ENCODE measurements around the gene MYO9A.

The MYO9A gene

DNA sequence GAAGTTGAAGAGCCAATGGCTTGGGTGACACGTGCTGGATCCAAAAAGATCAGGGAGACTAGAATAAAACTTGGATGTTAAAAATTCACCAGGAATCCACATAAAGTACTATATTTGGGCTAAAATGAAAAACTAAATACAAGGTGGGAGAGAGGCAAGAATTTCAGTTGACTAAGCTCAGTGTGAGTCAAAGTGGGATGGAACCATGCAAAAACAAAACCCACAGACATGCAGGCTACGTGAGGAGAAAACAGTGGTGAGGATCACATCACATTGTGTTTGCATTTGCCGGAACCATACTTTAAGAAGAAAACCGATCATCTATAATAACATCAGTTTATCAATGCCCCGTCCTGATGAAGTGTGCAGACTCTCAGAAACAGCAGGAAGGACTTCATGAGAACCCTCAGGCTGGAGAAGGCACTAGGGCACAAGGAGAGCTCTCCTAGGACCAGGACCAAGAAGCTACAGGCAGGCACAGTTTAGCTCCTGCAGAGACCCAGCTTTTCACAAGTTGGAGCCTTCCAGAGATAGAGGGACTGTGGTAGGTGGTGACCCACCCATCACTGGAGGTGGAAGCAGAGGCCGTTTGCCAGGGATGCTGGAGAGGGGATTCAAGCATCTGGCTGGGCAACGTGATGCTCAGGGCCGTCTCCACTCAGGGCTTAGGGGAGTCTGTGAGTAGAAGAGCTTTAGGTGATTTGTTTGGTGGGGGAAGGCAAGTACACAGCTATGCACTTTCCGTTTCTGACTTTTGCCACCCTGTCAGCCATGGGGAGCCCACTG lies 336.6 kb downstream of the MYO9A start:
- DNase-seq (ENCODE audit: low spot score): no peak

GRCh38 chr15:71780115-71780976 lies 337.6 kb downstream of the MYO9A start:
- DNase-seq (ENCODE audit: low spot score): peak; percentile 38

- peak; percentile 18 for DNase-seq (ENCODE audit: low spot score)
These were observed 338.7 kb downstream of the MYO9A start for GRCh38 chr15:71779073-71779797.

DNA sequence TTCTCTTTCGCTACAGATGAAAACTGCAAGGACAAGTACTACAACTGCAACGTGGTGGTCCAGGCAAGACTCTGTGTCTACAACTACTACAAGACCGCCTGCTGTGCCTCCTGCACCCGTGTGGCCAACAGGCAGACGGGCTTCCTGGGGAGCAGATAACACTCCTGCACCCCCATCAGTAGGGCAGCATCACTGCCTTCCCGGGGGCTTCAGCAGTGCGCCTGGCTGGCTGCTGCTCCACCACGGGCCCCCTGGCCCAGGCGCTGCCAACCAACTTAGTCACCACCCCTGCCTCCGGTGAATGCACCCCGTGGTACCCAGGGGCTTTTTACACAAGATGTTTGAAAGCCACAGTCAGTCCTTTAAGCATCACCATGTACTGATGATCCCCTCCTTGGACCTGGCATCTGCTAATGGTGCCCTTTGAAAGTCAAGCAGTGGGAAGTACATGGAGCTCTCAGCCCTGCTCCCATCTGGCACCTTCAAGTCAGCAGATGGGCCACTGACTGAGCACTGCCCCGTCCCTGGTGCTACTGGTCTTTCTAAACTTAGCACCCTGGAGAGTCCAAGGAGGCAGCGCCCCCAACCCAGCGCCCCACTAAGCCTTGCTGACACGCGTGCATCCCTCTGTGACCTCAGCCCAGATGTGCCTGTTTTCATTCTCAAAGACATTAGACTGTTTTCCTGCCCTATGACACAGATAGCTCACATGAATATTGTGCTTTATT lies 340.6 kb downstream of the MYO9A start:
- DNase-seq (ENCODE audit: low spot score): no peak

- DNase-seq (ENCODE audit: low spot score): no peak
These were observed 341.6 kb downstream of the MYO9A start for GRCh38 chr15:71776304-71776703.

DNA sequence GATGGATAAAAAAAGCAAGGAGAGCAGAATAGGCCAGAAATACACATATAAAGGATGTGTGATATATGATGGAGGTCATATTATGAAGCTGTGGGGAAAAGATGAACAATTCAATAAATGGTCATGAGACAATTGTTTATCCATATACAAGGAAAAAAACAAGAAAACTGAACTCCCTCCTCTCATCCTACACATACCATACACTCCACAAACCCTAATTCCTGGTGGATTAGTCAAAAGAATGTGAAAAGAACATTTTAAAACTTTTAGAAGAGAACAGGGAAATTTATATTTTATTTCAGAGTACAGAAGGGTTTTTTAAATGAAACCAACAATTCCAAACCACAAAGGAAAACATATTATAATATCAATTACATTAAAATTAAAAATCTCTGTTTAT lies 342.1 kb downstream of the MYO9A start:
- no peak for DNase-seq (ENCODE audit: low spot score)

DNA sequence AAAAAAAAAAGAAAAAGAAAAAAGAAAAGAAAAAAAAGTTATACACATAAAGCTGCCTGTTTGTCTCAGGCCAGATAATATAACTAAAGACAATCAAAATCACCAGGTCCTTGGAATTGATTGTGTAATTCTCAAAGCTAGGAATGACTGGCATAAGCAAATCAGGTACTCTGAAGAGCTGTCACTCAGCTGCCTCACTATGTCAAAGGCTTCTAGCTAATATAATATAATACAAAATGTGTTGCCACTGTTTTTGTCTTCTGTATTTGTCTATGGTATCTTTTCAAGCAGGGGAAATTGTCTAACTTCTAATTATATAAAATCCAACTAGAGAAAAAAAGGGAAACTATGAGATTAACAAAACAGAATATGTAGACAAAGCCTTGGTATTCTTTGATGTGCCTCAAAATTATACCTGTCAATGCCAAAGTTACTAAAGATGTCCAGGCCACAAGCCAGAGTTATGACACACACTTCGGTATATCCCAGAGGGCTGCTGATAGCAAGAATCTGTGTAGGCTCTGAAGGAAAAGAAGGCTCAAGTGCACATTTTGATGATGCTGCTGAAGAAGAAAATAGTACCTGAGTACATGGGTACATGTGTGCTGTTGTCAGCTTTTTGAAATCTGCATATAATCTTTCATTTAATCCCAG lies 344.6 kb downstream of the MYO9A start:
- no peak for DNase-seq (ENCODE audit: low spot score)

Data from COLO829 (cell line).